H1 (cell line): ENCODE results near the gene BGLAP. TPM values are rescaled to one million over a fixed set of nuclear protein-coding genes. Genes with fewer than 3 reads are reported as not detected.

Experiments used
- CTCF ChIA-PET: fragments of 300-600 bp; sonication (Branson Sonifier 250); formaldehyde crosslinking; loops from one replicate; lab custom pipeline; 2021; ENCODE audit not compliant: partially characterized antibody; lab: Charles Lee
- POLR2A ChIA-PET: fragments of 300-600 bp; sonication (Branson Sonifier 250); formaldehyde crosslinking; loops from one replicate; lab custom pipeline; 2021; ENCODE audit warnings: inconsistent platforms; ENCODE audit not compliant: partially characterized antibody; lab: Charles Lee
- DNase-seq, 2 experiments: peaks; one replicate each; pipeline versions ENCODE4 v3.0.0 to v3.0.0-alpha.2; 2010 to 2022; ENCODE audit warnings: low spot score in 2 of 2, low read depth in 1 of 2, mixed read lengths in 1 of 2
- FAIRE-seq: peaks from 2 replicates; lab custom pipeline; 2011; peaks lifted over from hg19 to GRCh38; lab: Jason Lieb, UNC
- H2AFZ ChIP-seq: 2 replicates; pipeline ENCODE4 v1.8.1; 2012; ENCODE audit warnings: low read length, inconsistent platforms
- H2AK5ac ChIP-seq: 2 replicates; pipeline ENCODE4 v1.6.1; 2013; ENCODE audit warnings: low read depth, low read length
- H2BK120ac ChIP-seq: replicated peaks from 2 replicates; pipeline ENCODE3; 2013; ENCODE audit warnings: low read depth, low read length, inconsistent platforms
- H2BK12ac ChIP-seq: 2 replicates; pipeline ENCODE4 v1.6.1; 2013; ENCODE audit warnings: low read depth, low read length
- H2BK15ac ChIP-seq: 2 replicates; pipeline ENCODE4 v1.6.1; 2013; ENCODE audit warnings: low read length
- H2BK20ac ChIP-seq: 2 replicates; pipeline ENCODE4 v1.6.1; 2013; ENCODE audit warnings: low read length
- H2BK5ac ChIP-seq: 2 replicates; pipeline ENCODE4 v1.6.1; 2013; ENCODE audit warnings: low read depth, low read length
- H3K14ac ChIP-seq: 2 replicates; pipeline ENCODE4 v1.6.1; 2013; ENCODE audit warnings: inconsistent platforms; ENCODE audit not compliant: insufficient read length
- H3K18ac ChIP-seq: 2 replicates; pipeline ENCODE4 v1.6.1; 2013; ENCODE audit warnings: low read length; ENCODE audit errors: extremely low read depth
- H3K23ac ChIP-seq: 2 replicates; pipeline ENCODE4 v1.6.1; 2013; ENCODE audit warnings: inconsistent platforms; ENCODE audit not compliant: insufficient read length
- H3K23me2 ChIP-seq: 2 replicates; pipeline ENCODE4 v1.6.1; 2013; ENCODE audit warnings: low read depth, low read length
- H3K27ac ChIP-seq: 2 replicates; pipeline ENCODE4 v1.6.1; 2011; ENCODE audit warnings: low read depth, low read length, inconsistent platforms
- H3K27me3 ChIP-seq, 4 experiments: replicated peaks in 1 of 4; 1 replicate in 1 of 4; 2 replicates in 3 of 4; pipeline versions ENCODE4 v1.6.1 to v1.8.1; 2011 to 2013; ENCODE audit warnings: low read length in 3 of 4, mild to moderate bottlenecking in 3 of 4, inconsistent platforms in 2 of 4, mixed read lengths in 2 of 4, moderate library complexity in 1 of 4; ENCODE audit not compliant: control insufficient read depth in 3 of 4, insufficient read depth in 3 of 4; ENCODE audit errors: extremely low read depth in 1 of 4
- H3K36me3 ChIP-seq, 4 experiments: 2 replicates each; pipeline versions ENCODE4 v1.6.1 to v1.8.1; 2011 to 2013; ENCODE audit warnings: mild to moderate bottlenecking in 4 of 4, low read length in 3 of 4, moderate library complexity in 2 of 4, control low read depth in 1 of 4, inconsistent platforms in 1 of 4; ENCODE audit not compliant: insufficient read depth in 4 of 4, control insufficient read depth in 2 of 4
- H3K4ac ChIP-seq: replicated peaks from 2 replicates; pipeline ENCODE3; 2013; ENCODE audit warnings: low read length, low read depth, mixed read lengths, inconsistent platforms; ENCODE audit not compliant: insufficient read length
- H3K4me1 ChIP-seq, 4 experiments: replicated peaks in 1 of 4; 1 replicate in 1 of 4; 2 replicates in 3 of 4; pipeline versions ENCODE4 v1.6.1 to v1.8.1; 2011 to 2013; ENCODE audit warnings: low read length in 3 of 4, inconsistent platforms in 2 of 4, mixed read lengths in 1 of 4; ENCODE audit not compliant: insufficient read depth in 4 of 4, control insufficient read depth in 3 of 4
- H3K4me2 ChIP-seq, 2 experiments: 2 replicates each; pipeline versions ENCODE4 v1.6.1 to v1.8.1; 2011 to 2013; ENCODE audit warnings: low read depth in 2 of 2, low read length in 2 of 2, control low read depth in 1 of 2, inconsistent platforms in 1 of 2, mild to moderate bottlenecking in 1 of 2; ENCODE audit not compliant: insufficient read depth in 1 of 2
- H3K4me3 ChIP-seq, 4 experiments: fragments of 200-600, 300-600 bp in 1 of 4; sonication (generic), shearing (Covaris generic), sonication (Bioruptor Twin) in 1 of 4; 2 replicates each; pipeline versions ENCODE4 v1.5.1 to v1.8.1; 2011 to 2016; ENCODE audit warnings: low read length in 4 of 4, low read depth in 3 of 4, control low read depth in 2 of 4, inconsistent platforms in 2 of 4, mild to moderate bottlenecking in 2 of 4, mixed read lengths in 1 of 4, moderate library complexity in 1 of 4; ENCODE audit not compliant: insufficient read depth in 2 of 4; ENCODE audit errors: extremely low read depth in 1 of 4
- H3K56ac ChIP-seq: replicated peaks from 2 replicates; pipeline ENCODE3; 2013; ENCODE audit warnings: low read depth, mild to moderate bottlenecking, mixed read lengths, low read length, inconsistent platforms; ENCODE audit not compliant: insufficient read length
- H3K79me1 ChIP-seq: 2 replicates; pipeline ENCODE4 v1.6.1; 2013; ENCODE audit warnings: low read depth, low read length, control low read depth
- H3K79me2 ChIP-seq, 2 experiments: 2 replicates each; pipeline versions ENCODE4 v1.6.1 to v1.8.1; 2012 to 2013; ENCODE audit warnings: low read length in 2 of 2, mild to moderate bottlenecking in 2 of 2, inconsistent platforms in 1 of 2; ENCODE audit not compliant: insufficient read depth in 2 of 2, control insufficient read depth in 1 of 2
- H3K9ac ChIP-seq, 4 experiments: replicated peaks in 1 of 4; 1 replicate in 1 of 4; 2 replicates in 3 of 4; pipeline versions ENCODE4 v1.6.1 to v1.8.1; 2011 to 2013; ENCODE audit warnings: low read depth in 3 of 4, low read length in 3 of 4, control low read depth in 2 of 4, mild to moderate bottlenecking in 2 of 4, moderate library complexity in 2 of 4, inconsistent platforms in 1 of 4; ENCODE audit errors: extremely low read depth in 1 of 4
- H3K9me3 ChIP-seq, 2 experiments: 2 replicates each; pipeline versions ENCODE4 v1.6.1 to v1.8.1; 2012 to 2013; ENCODE audit warnings: mild to moderate bottlenecking in 2 of 2, moderate library complexity in 2 of 2, control low read depth in 1 of 2, inconsistent platforms in 1 of 2, low read depth in 1 of 2, low read length in 1 of 2, mixed read lengths in 1 of 2; ENCODE audit not compliant: insufficient read depth in 2 of 2
- H4K20me1 ChIP-seq, 2 experiments: replicated peaks in 1 of 2; 2 replicates each; pipeline versions ENCODE3 to v1.8.1; 2011 to 2013; ENCODE audit warnings: inconsistent platforms in 2 of 2, low read length in 2 of 2, mild to moderate bottlenecking in 1 of 2; ENCODE audit not compliant: insufficient read depth in 2 of 2, control insufficient read depth in 1 of 2
- H4K5ac ChIP-seq: 2 replicates; pipeline ENCODE4 v1.6.1; 2013; ENCODE audit warnings: low read length, low read depth, mixed read lengths, inconsistent platforms; ENCODE audit not compliant: insufficient read length
- H4K8ac ChIP-seq: 2 replicates; pipeline ENCODE4 v1.8.0; 2013; ENCODE audit warnings: mild to moderate bottlenecking, moderate library complexity, low read length, inconsistent platforms; ENCODE audit not compliant: insufficient read depth; ENCODE audit errors: extremely low read depth
- H4K91ac ChIP-seq: replicated peaks from 2 replicates; pipeline ENCODE3; 2013; ENCODE audit warnings: low read length, mixed read lengths, inconsistent platforms; ENCODE audit not compliant: insufficient read length
- CTCF ChIP-seq, 3 experiments: IDR thresholded peaks; 1 replicate in 2 of 3; 2 replicates in 1 of 3; pipeline versions ENCODE4 v1.5.1 to v1.6.1; 2011; ENCODE audit warnings: low read length in 3 of 3, mild to moderate bottlenecking in 3 of 3, inconsistent platforms in 2 of 3, low read depth in 1 of 3, moderate library complexity in 1 of 3; ENCODE audit not compliant: insufficient read depth in 1 of 3; ENCODE audit errors: control extremely low read depth in 1 of 3
- EGR1 ChIP-seq: IDR thresholded peaks from 2 replicates; pipeline ENCODE4 v1.6.1; 2011; ENCODE audit warnings: low read depth, low read length, borderline replicate concordance
- GABPA ChIP-seq: IDR thresholded peaks from 2 replicates; pipeline ENCODE4 v1.6.1; 2011; ENCODE audit warnings: mild to moderate bottlenecking, low read length, moderate library complexity, borderline replicate concordance; ENCODE audit not compliant: insufficient read depth
- HDAC2 ChIP-seq, 2 experiments: fragments of 300-600 bp in 1 of 2; sonication (generic) in 1 of 2; IDR thresholded peaks; 2 replicates each; pipeline ENCODE4 v1.6.1; 2011 to 2012; ENCODE audit warnings: low read depth in 2 of 2, low read length in 2 of 2, mild to moderate bottlenecking in 2 of 2, moderate library complexity in 2 of 2, borderline replicate concordance in 1 of 2, inconsistent platforms in 1 of 2
- JUND ChIP-seq: IDR thresholded peaks from 2 replicates; pipeline ENCODE4 v1.6.1; 2011; ENCODE audit warnings: mild to moderate bottlenecking, improper control_type of control experiment, low read length
- NRF1 ChIP-seq: IDR thresholded peaks from 2 replicates; pipeline ENCODE4 v1.6.1; 2011; ENCODE audit warnings: mild to moderate bottlenecking, low read depth, low read length, improper control_type of control experiment
- PHF8 ChIP-seq: fragments of 200-600 bp; sonication (generic); conservative IDR thresholded peaks from 2 replicates; pipeline ENCODE4 v1.7.1; 2012; ENCODE audit warnings: low read depth, mild to moderate bottlenecking, inconsistent platforms, low read length, moderate library complexity
- RBBP5 ChIP-seq: IDR thresholded peaks from 2 replicates; pipeline ENCODE4 v1.7.1; 2012; ENCODE audit warnings: low read depth, mild to moderate bottlenecking, inconsistent platforms, low read length, moderate library complexity, borderline replicate concordance
- TBP ChIP-seq: IDR thresholded peaks from 2 replicates; pipeline ENCODE4 v1.6.1; 2011; ENCODE audit warnings: low read depth, low read length, improper control_type of control experiment
- TEAD4 ChIP-seq: IDR thresholded peaks from 2 replicates; pipeline ENCODE4 v1.6.1; 2012; ENCODE audit warnings: low read depth, low read length, inconsistent platforms, mixed read lengths
- YY1 ChIP-seq: IDR thresholded peaks from 2 replicates; pipeline ENCODE4 v1.6.1; 2011; ENCODE audit warnings: low read depth, mild to moderate bottlenecking, low read length
- WGBS, 2 experiments: shearing (Covaris generic) in 1 of 2; methylation state at CpG; one replicate each; pipeline versions ENCODE4 v1.1.6 to v1.1.7; 2013 to 2015; ENCODE audit warnings: low lambda C conversion rate in 2 of 2, mixed read lengths in 2 of 2, inconsistent platforms in 1 of 2, low coverage in 1 of 2, missing lambda C conversion rate in 1 of 2; ENCODE audit not compliant: insufficient replicate concordance in 2 of 2, insufficient coverage in 1 of 2, insufficient read length in 1 of 2; ENCODE audit errors: extremely low coverage in 1 of 2, missing lambda C conversion rate in 1 of 2; 5-methylcytosine and 5-hydroxymethylcytosine counted together
- polyA plus RNA-seq, 7 experiments: library from polyadenylated mRNA; depleted of rRNA in 3 of 7; stranded (reverse) in 5 of 7; unstranded in 2 of 7; fragments of >200 nt in 5 of 7; fragments of 200-250 nt in 2 of 7; gene quantifications; 1 replicate in 5 of 7; 2 replicates in 1 of 7; 4 replicates in 1 of 7; pipeline versions ENCODE4 v1.2.1 to v1.2.3, GENCODE V29; 2011 to 2013; ENCODE audit warnings: missing spikeins in 2 of 7, mixed read lengths in 2 of 7
- total RNA-seq: library from RNA; stranded (reverse); fragmentation: NEBNext Ultra II Directional; extraction: Animal tissue kit (Norgen Biotek cat#: 25700); gene quantifications from 2 replicates; pipeline ENCODE4 v1.2.1, GENCODE V29; 2021

The BGLAP gene
- total and polyA plus RNA-seq, 2 of the 8 experiments (the other 6 are each of a cell fraction or from before 2014, with no cell fraction given) = 1.2 to 1.5 TPM

DNA sequence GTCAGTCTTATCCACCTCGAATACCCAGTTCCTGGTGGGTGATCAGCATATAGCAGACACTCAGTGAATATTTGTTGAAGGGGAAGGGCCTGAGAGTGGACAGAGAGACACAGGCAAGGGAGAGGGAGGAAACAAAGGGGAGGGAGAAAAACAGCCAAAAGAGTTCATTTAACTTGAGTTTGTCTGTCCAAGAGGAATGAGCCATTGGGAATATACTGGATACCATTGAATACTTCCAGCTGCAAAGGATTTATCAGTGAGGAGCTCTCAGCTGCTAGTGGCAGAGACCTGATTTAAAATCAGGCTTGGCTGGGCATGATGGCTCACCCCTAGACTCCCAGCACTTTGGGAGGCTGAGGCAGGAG, 11.5 kb upstream of the BGLAP start:
- Histone ChIP-seq H3K4me3 (no peak overlapping the region), H4K5ac (no peak overlapping the region), H3K9ac (no peak overlapping the region), H2AK5ac (no peak overlapping the region), H3K4me1 (no peaks in the 10 kb centered on the region), H3K9me3 (no peaks in the 10 kb centered on the region), H3K18ac (no peak overlapping the region), H2AFZ (no peak overlapping the region), H2BK12ac (no peak overlapping the region), H3K23me2 (no peaks in the 10 kb centered on the region), H3K79me2 (0 out of 4 replicates have a peak, but pooled peaks cover 0 to 8% of the 10 kb centered on the region in 2 experiments), H3K23ac (no peak overlapping the region), H2BK20ac (no peak overlapping the region), H3K27me3 (no peaks in the 10 kb centered on the region), H3K4ac (no peak overlapping the region), H2BK15ac (no peak overlapping the region), H4K8ac (no peak overlapping the region), H2BK120ac (no peak overlapping the region), H4K20me1 (peaks cover 0 to 5% of the 10 kb centered on the region in 2 experiments), H4K91ac (no peak overlapping the region), H3K27ac (no peak overlapping the region), H3K4me2 (no peak overlapping the region), H3K79me1 (peaks cover 3% of the 10 kb centered on the region), H3K14ac (no peak overlapping the region), H3K36me3 (peaks cover 4 to 22% (median 10%) of the 10 kb centered on the region in 4 experiments; a peak in 6 of 8 replicates), H2BK5ac (no peak overlapping the region), H3K56ac (no peak overlapping the region)
- ChIA-PET POLR2A (interaction anchor here (1.0 to 12.7 kb wide), 4 partner anchors 12 to 81 kb away, joined by 3 to 82 read pairs (median 8); partner anchors contain the start of genes BGLAP, PAQR6 and PMF1), CTCF (interaction anchor here (0.7 to 47.2 kb wide), 5 partner anchors 9 to 134 kb away, joined by 3 to 1265 read pairs (median 3); partner anchors contain the start of gene SEMA4A)
- FAIRE-seq = no peak
- WGBS, 2 experiments = 82% methylated on average over 1 of the region's 1 CpG; no CpG with 5 or more reads in 1 of the 2 experiments
- DNase-seq = no peak
- TF ChIP-seq CTCF (IDR thresholded peaks at IDR 0.05; ENCODE audit: control extremely low read depth in 1 of 3, insufficient read depth in 1 of 3, low read depth in 1 of 3, low read length in 3 of 3) (no peak), NRF1 (no peak), RBBP5 (no peak), TBP (no peak), YY1 (no peak), GABPA (no peak), TEAD4 (no peak), JUND (no peak), PHF8 (no peak), EGR1 (no peak), HDAC2 (IDR thresholded peaks at IDR 0.05; ENCODE audit: borderline replicate concordance in 1 of 2, low read depth in 2 of 2, low read length in 2 of 2) (no peak)
